Measurements from ENCODE around the gene CNTN5. TPM values are rescaled to one million over a fixed set of nuclear protein-coding genes. Genes with fewer than 3 reads are reported as not detected.

Gene CNTN5
- total and polyA plus RNA-seq, 5 experiments from 2014 or later = not detected

DNA sequence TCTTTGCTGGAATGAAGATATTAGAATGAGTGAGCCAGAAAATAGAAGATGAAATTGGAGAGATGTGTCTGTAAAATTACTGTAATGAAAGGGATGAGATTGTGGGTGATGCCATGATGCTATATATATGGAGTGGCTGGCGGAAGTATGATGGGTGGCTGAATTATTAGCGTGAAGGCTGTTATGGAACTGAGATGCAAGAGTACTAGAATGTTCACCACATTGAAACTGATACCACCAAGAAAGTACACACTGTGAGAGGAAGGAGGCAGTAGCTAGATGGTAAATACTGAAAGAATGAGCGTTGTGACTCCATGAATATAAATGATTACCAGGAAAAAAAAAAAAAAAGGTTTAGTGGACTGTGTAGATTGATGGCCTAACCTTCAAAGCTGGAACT, 411.9 kb downstream of the CNTN5 start:
- Mint-ChIP-seq H3K36me3 (no peaks in the 10 kb centered on the region), H3K27ac (no peak overlapping the region), H3K9me3 (peaks cover 0 to 19% (median 10%) of the 10 kb centered on the region in 9 donors), H3K4me1 (no peaks in the 10 kb centered on the region), H3K4me3 (no peak overlapping the region), H3K27me3 (no peaks in the 10 kb centered on the region)
- POLR2A ChIA-PET = no interaction called here
- DNase-seq (no peak), ATAC-seq (no peak)

GRCh38 chr11:99443276-99443675, 422.5 kb downstream of the CNTN5 start:
- H3K27ac Mint-ChIP-seq = no peak overlapping the region
- H3K9me3 Mint-ChIP-seq = peaks cover 0 to 16% (median 4%) of the 10 kb centered on the region in 9 donors

DNA sequence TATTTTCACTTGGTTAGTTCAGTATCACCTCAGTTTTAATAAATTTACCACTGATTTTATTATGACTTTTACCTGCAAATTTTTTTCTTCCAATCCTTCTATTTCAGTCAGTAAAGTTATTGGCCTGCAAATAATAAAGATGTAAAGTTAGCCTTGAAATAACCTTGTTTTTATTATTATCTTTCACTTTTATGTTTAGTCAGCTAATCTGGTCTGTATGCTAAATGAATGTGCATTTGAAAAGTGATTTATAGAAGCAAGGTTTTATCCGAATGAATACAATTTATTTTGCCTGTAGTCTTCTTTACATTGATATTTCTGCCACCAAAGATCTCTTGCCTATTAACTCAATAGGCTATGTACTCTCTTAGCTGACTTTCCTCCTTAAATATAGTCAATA, 425.7 kb downstream of the CNTN5 start:
- no peak for ATAC-seq
- no peaks in the 10 kb centered on the region for H3K36me3 Mint-ChIP-seq
- DNase-seq = no peak
- H3K9me3 Mint-ChIP-seq = peaks cover 0 to 16% (median 4%) of the 10 kb centered on the region in 9 donors
- H3K4me3 Mint-ChIP-seq = no peak overlapping the region
- H3K4me1 Mint-ChIP-seq = no peaks in the 10 kb centered on the region
- no peak overlapping the region for H3K27ac Mint-ChIP-seq
- H3K27me3 Mint-ChIP-seq = no peaks in the 10 kb centered on the region
- POLR2A ChIA-PET = no interaction called here

More at GRCh38 chr11:99443276-99443675, 422.5 kb downstream of the CNTN5 start:
- H3K4me3 Mint-ChIP-seq = no peak overlapping the region
- DNase-seq (no peak), ATAC-seq (no peak)
- no peaks in the 10 kb centered on the region for H3K27me3 Mint-ChIP-seq
- H3K4me1 Mint-ChIP-seq = no peaks in the 10 kb centered on the region
- H3K36me3 Mint-ChIP-seq = no peaks in the 10 kb centered on the region
- POLR2A ChIA-PET = no interaction called here

- no peak overlapping the region for H3K4me3 Mint-ChIP-seq
- H3K27ac Mint-ChIP-seq = no peak overlapping the region
- POLR2A ChIA-PET = no interaction called here
- no peaks in the 10 kb centered on the region for H3K4me1 Mint-ChIP-seq
- H3K9me3 Mint-ChIP-seq = peaks cover 0 to 16% (median 5%) of the 10 kb centered on the region in 9 donors
- no peaks in the 10 kb centered on the region for H3K36me3 Mint-ChIP-seq
- no peak for ATAC-seq
- no peak for DNase-seq
- no peaks in the 10 kb centered on the region for H3K27me3 Mint-ChIP-seq
Measured at GRCh38 chr11:99449345-99449744, 428.6 kb downstream of the CNTN5 start.

DNA sequence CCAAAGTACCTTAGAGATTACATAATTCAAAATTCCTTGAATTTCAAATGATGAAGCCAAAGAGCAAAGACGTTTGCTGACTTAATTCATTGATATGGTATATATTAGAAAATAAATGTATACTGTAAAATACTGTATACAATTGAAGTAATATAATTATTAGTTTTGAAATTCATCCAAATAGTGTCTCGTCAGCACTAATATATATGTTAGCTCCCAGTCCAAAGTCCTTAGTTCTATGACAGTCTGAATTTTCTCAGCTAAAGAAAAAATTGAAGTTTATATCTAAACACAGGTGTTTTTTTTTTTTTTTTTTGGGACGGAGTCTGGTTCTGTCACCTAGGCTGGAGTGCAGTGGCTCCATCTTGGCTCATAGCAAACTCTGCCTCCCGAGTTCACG, 431.3 kb downstream of the CNTN5 start:
- H3K27ac Mint-ChIP-seq = no peak overlapping the region
- POLR2A ChIA-PET = no interaction called here
- no peaks in the 10 kb centered on the region for H3K27me3 Mint-ChIP-seq
- H3K4me3 Mint-ChIP-seq = no peak overlapping the region
- ATAC-seq (no peak), DNase-seq (no peak)
- H3K4me1 Mint-ChIP-seq = no peaks in the 10 kb centered on the region
- peaks cover 0 to 17% (median 4%) of the 10 kb centered on the region in 9 donors for H3K9me3 Mint-ChIP-seq
- H3K36me3 Mint-ChIP-seq = no peaks in the 10 kb centered on the region

DNA sequence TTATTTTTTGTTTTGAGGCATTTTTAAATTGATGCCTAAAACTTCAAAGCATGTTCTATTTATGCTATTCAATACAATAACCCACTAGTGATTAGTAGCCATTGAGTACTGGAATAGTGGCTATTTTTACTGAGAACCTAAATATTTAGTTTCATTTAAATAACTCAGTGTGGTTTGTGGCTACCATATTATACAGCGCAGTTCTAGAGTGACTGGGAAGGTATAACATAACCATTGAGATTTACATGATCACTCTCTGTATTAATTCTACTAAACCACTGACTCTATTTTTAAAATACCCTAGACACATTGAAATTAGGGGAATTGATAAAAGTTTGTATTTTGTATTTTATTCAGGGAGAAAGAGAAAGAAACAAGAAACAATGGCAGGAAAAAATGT, 441.2 kb downstream of the CNTN5 start:
- DNase-seq (no peak), ATAC-seq (no peak)
- no peak overlapping the region for H3K27ac Mint-ChIP-seq
- H3K36me3 Mint-ChIP-seq = no peaks in the 10 kb centered on the region
- H3K4me1 Mint-ChIP-seq = no peaks in the 10 kb centered on the region
- peaks cover 0 to 29% (median 4%) of the 10 kb centered on the region in 9 donors for H3K9me3 Mint-ChIP-seq
- H3K4me3 Mint-ChIP-seq = no peak overlapping the region
- POLR2A ChIA-PET = no interaction called here
- H3K27me3 Mint-ChIP-seq = no peaks in the 10 kb centered on the region

DNA sequence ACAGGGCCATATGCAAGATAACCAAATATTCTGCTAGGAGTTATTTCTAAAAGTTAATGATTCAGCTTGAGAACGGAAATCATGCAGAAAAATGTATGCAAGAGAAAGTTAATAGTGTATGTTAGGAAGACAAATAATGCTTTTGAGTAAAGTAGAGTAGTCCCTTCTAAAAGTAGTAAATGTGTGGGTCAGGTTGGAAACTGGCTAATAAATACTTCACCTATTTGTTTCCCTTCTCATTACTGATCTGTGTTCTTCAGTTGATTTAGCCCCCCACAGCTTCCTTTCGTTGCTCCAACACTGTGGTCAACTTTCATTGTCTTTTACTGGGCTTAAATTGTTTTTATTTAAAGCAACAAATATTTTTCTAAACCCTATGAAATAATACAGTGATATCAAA, 444.2 kb downstream of the CNTN5 start:
- Mint-ChIP-seq H3K36me3 (no peaks in the 10 kb centered on the region), H3K4me1 (no peaks in the 10 kb centered on the region), H3K4me3 (no peak overlapping the region), H3K9me3 (peaks cover 1 to 11% (median 4%) of the 10 kb centered on the region in 9 donors), H3K27me3 (no peaks in the 10 kb centered on the region), H3K27ac (no peak overlapping the region)
- DNase-seq (no peak), ATAC-seq (no peak)
- POLR2A ChIA-PET = no interaction called here

- Mint-ChIP-seq H3K36me3 (no peaks in the 10 kb centered on the region), H3K4me1 (no peaks in the 10 kb centered on the region), H3K27ac (no peak overlapping the region), H3K9me3 (peaks cover 2 to 18% (median 9%) of the 10 kb centered on the region in 9 donors), H3K4me3 (no peak overlapping the region), H3K27me3 (no peaks in the 10 kb centered on the region)
- no peak for ATAC-seq
- POLR2A ChIA-PET = no interaction called here
- DNase-seq = no peak
Measured at GRCh38 chr11:99489581-99489980, 468.8 kb downstream of the CNTN5 start.

DNA sequence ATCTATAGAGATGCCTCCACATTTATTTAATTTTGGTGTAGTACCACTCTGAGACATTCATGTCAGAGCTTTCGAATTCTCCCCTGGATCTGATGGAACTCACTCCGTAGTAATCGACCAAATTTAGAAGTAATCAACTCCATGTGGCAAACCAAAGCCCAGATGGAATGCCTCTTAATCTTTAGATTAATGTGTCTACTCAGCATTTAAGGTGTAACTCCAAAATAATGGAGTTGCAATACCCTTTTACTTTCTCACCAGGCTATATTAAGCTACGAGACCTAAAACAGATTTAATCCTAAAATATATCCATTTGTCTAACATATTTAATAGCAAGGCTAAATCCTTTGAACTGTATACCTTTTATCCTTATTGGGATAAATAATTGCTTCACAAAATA, 473.3 kb downstream of the CNTN5 start:
- no peaks in the 10 kb centered on the region for H3K4me1 Mint-ChIP-seq
- H3K4me3 Mint-ChIP-seq = no peak overlapping the region
- no peak overlapping the region for H3K27ac Mint-ChIP-seq
- no peaks in the 10 kb centered on the region for H3K36me3 Mint-ChIP-seq
- ATAC-seq = no peak
- DNase-seq = no peak
- no peaks in the 10 kb centered on the region for H3K27me3 Mint-ChIP-seq
- peaks cover 4 to 25% (median 13%) of the 10 kb centered on the region in 9 donors for H3K9me3 Mint-ChIP-seq
- POLR2A ChIA-PET = no interaction called here

GRCh38 chr11:99501655-99502054, 480.9 kb downstream of the CNTN5 start:
- ATAC-seq = no peak
- Mint-ChIP-seq H3K4me1 (no peaks in the 10 kb centered on the region), H3K9me3 (peaks cover 5 to 27% (median 11%) of the 10 kb centered on the region in 9 donors)

DNA sequence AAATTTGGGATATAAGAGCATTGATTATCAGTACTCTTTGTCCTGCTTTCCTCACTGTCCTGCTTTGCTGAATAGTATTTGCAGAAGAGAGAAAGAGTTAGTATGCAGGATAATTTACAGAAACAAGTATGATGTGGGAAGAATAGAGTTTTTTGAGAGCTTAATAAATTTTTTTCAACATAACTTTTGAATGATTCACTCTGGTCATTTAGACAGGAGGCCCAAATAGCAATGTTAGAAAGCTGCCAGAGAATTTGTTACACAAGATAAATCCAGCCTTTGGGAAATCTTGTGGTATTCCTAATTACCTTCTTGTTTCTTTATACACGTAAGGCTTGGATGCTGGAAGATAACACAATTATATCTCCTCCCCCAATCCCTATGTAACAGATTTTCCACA, 484.6 kb downstream of the CNTN5 start:
- POLR2A ChIA-PET = no interaction called here
- no peak overlapping the region for H3K27ac Mint-ChIP-seq
- no peaks in the 10 kb centered on the region for H3K27me3 Mint-ChIP-seq
- no peaks in the 10 kb centered on the region for H3K4me1 Mint-ChIP-seq
- ATAC-seq = no peak
- H3K36me3 Mint-ChIP-seq = peaks cover 0 to 4% (median 0%) of the 10 kb centered on the region in 3 donors
- no peak overlapping the region for H3K4me3 Mint-ChIP-seq
- peaks cover 3 to 27% (median 9%) of the 10 kb centered on the region in 9 donors for H3K9me3 Mint-ChIP-seq
- DNase-seq = no peak

More at GRCh38 chr11:99501655-99502054, 480.9 kb downstream of the CNTN5 start:
- H3K4me3 Mint-ChIP-seq = no peak overlapping the region
- peaks cover 0 to 4% (median 0%) of the 10 kb centered on the region in 3 donors for H3K36me3 Mint-ChIP-seq
- DNase-seq = no peak
- POLR2A ChIA-PET = no interaction called here
- H3K27ac Mint-ChIP-seq = no peak overlapping the region
- no peaks in the 10 kb centered on the region for H3K27me3 Mint-ChIP-seq

DNA sequence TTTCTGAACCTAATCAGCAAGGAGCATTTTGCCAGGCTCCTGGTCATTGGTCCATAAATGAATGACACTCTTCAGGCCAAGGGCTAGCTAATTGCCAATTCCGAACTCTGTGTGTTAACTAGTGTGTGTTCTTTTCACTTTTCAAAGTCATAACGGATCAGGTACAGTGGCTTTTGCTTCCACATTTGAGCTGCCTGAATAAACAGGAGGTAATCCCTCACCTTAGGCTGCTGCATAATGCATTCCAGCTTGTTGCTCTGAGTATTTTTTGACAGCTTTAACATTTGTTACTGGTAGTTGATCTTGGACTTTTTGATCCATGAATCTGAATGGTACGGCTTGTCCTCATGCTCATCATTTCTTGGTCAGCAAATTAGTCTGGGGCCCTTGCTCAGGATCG, 485.1 kb downstream of the CNTN5 start:
- ATAC-seq = no peak
- Mint-ChIP-seq H3K9me3 (peaks cover 3 to 27% (median 9%) of the 10 kb centered on the region in 9 donors), H3K36me3 (peaks cover 0 to 4% (median 0%) of the 10 kb centered on the region in 3 donors), H3K27ac (no peak overlapping the region), H3K4me1 (no peaks in the 10 kb centered on the region), H3K4me3 (no peak overlapping the region), H3K27me3 (no peaks in the 10 kb centered on the region)
- no peak for DNase-seq
- POLR2A ChIA-PET = no interaction called here

DNA sequence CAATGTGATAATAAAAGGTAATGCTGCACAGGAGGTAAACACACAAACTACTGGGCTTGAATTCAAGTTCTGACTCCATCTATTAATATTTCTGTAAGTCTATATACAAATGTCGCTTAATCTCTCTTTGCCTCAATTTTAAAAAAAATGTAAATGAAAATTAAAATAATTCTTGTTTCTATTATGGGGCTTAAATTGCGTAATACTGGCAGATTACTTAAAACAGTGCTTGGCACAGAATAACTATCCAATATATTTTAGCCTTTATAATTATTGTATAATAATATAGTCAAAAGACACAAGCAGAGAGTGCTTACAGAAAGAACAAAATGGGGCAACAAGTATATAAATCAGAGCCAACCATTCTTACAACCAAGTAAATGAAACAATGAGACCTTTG, 489.1 kb downstream of the CNTN5 start:
- DNase-seq (no peak), ATAC-seq (no peak)
- Mint-ChIP-seq H3K27me3 (no peaks in the 10 kb centered on the region), H3K4me1 (no peaks in the 10 kb centered on the region), H3K36me3 (no peaks in the 10 kb centered on the region), H3K27ac (no peak overlapping the region), H3K9me3 (peaks cover 0 to 16% (median 3%) of the 10 kb centered on the region in 9 donors), H3K4me3 (no peak overlapping the region)
- POLR2A ChIA-PET = no interaction called here

DNA sequence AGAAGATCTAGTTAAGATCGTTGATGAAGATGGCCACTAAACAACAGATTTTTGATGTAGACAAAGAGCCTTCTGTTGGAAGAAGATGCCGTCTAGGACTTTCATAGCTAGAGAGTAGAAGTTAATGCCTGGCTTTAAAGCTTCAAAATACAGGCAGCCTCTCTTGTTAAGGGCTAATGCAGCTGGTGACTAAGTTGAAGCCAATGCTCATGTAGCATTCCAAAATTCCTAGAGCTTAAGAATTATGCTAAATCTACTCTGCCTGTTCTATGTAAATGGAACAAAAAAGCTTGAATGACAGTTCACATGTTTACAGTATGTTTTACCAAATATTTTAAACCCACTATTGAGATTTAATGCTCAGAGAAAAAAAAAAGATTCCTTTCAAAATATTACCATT, 492.6 kb downstream of the CNTN5 start:
- Mint-ChIP-seq H3K36me3 (no peaks in the 10 kb centered on the region), H3K4me1 (no peaks in the 10 kb centered on the region), H3K27me3 (no peaks in the 10 kb centered on the region), H3K27ac (no peak overlapping the region), H3K4me3 (no peak overlapping the region), H3K9me3 (peaks cover 0 to 18% (median 2%) of the 10 kb centered on the region in 9 donors)
- POLR2A ChIA-PET = no interaction called here
- ATAC-seq (no peak), DNase-seq (no peak)

Measured in naive thymus-derived CD8-positive, alpha-beta T cell (primary cell).